ENCODE data around the gene ACTR2. TPM values are rescaled to one million over a fixed set of nuclear protein-coding genes. Genes with fewer than 3 reads are reported as not detected.

ACTR2 gene
- total and polyA plus RNA-seq, 2 of the 13 experiments (the other 11 are each of a cell fraction or from before 2014, with no cell fraction given): 51.2 to 100 TPM

GRCh38 chr2:65313126-65313953 lies 85.7 kb downstream of the ACTR2 start:
- H3K4me3 ChIP-seq (replicated peaks in 1 of 3; ENCODE audit: insufficient read depth in 1 of 3, low read depth in 2 of 3, low read length in 3 of 3): no peak overlapping the region
- in situ Hi-C loops (cut with HindIII; ENCODE audit: extremely low pct_ligation_motif_present, low pct_unique_long_range_greater_than_20kb) (no loop called here), intact Hi-C loops (cut with micrococcal nuclease; ENCODE audit: unreplicated experiment) (no loop called here)
- peaks cover 47 to 85% of the 10 kb centered on the region in 2 experiments for H3K36me3 ChIP-seq (replicated peaks in 1 of 2; ENCODE audit: control insufficient read depth in 1 of 2, insufficient read depth in 2 of 2, low read length in 2 of 2)
- BruUV-seq (replicated peaks): no TSS peak
- POLR2A ChIA-PET: no interaction called here
- TF ChIP-seq MBD4 (IDR thresholded peaks at IDR 0.05; ENCODE audit: borderline replicate concordance, low read length) (no peak), AGO2 (optimal IDR thresholded peaks at IDR 0.05; ENCODE audit: low read depth, low read length) (peak; percentile 94), BRF2 (CRISPR knock-in tag; IDR thresholded peaks at IDR 0.05) (no peak), ZNF747 (CRISPR knock-in tag; IDR thresholded peaks at IDR 0.05; ENCODE audit: borderline replicate concordance) (no peak), ZBTB33 (CRISPR knock-in tag; IDR thresholded peaks at IDR 0.05) (peak; percentile 24; the same call in 1 of the 2 replicates), IRF1 (CRISPR knock-in tag; IDR thresholded peaks at IDR 0.05; ENCODE audit: low read depth) (no peak), RBM22 (optimal IDR thresholded peaks at IDR 0.05; ENCODE audit: low read length) (peak; percentile 80)
- CTCF ChIA-PET (ENCODE audit: low intra/inter-chr PET ratio, low total read pairs): no interaction called here
- H3K9ac ChIP-seq (ENCODE audit: insufficient read depth, low read depth, low read length): no peak overlapping the region
- no peaks in the 10 kb centered on the region for H3K79me2 ChIP-seq (ENCODE audit: insufficient read depth, low read length)
- H2AFZ ChIP-seq (ENCODE audit: low read length): no peak overlapping the region
- H3K27ac ChIP-seq (ENCODE audit: extremely low read length, insufficient read depth, low read length): no peak overlapping the region
- H4K20me1 ChIP-seq (ENCODE audit: insufficient read depth, low read length): peaks cover 4% of the 10 kb centered on the region; the same call in 1 of the 2 replicates
- 97% methylated on average over 52 of the region's 52 CpGs for WGBS (ENCODE audit: low lambda C conversion rate)
- DNase-seq (ENCODE audit: low spot score) (no peak), FAIRE-seq (no peak), ATAC-seq (no peak)
- H3K4me2 ChIP-seq (ENCODE audit: low read depth, low read length): no peak overlapping the region
- no peaks in the 10 kb centered on the region for H3K4me1 ChIP-seq (ENCODE audit: insufficient read depth, low read length)
- H3K27me3 ChIP-seq (ENCODE audit: control insufficient read depth in 1 of 2, insufficient read depth in 2 of 2, low read length in 2 of 2): no peaks in the 10 kb centered on the region
- no peaks in the 10 kb centered on the region for H3K9me3 ChIP-seq (ENCODE audit: low read length)

Data from HepG2 (cell line).